Esophagus (tissue), 2 donors: ENCODE results near the gene BAG2. TPM values are rescaled to one million over a fixed set of nuclear protein-coding genes. Genes with fewer than 3 reads are reported as not detected.

Experiments used
- H3K27ac ChIP-seq, 2 donors: one replicate each; pipeline ENCODE4 v1.5.1; 2013; ENCODE audit warnings: low read depth in 2 of 2, mild to moderate bottlenecking in 2 of 2, inconsistent platforms in 1 of 2, low read length in 1 of 2, moderate library complexity in 1 of 2
- H3K27me3 ChIP-seq, 2 donors: one replicate each; pipeline ENCODE4 v1.6.1; 2013; ENCODE audit warnings: low read length in 2 of 2, control low read depth in 1 of 2, mild to moderate bottlenecking in 1 of 2; ENCODE audit not compliant: insufficient read depth in 2 of 2, control insufficient read depth in 1 of 2
- H3K36me3 ChIP-seq, 2 donors: one replicate each; pipeline ENCODE4 v1.6.1; 2013; ENCODE audit warnings: low read length in 1 of 2; ENCODE audit not compliant: control insufficient read depth in 2 of 2, insufficient read depth in 2 of 2
- H3K4me1 ChIP-seq, 2 donors: one replicate each; pipeline ENCODE4 v1.6.1; 2013; ENCODE audit warnings: low read length in 1 of 2; ENCODE audit not compliant: control insufficient read depth in 2 of 2, insufficient read depth in 2 of 2
- H3K4me3 ChIP-seq, 2 donors: one replicate each; pipeline ENCODE4 v1.5.1; 2013; ENCODE audit warnings: low read length in 2 of 2, mild to moderate bottlenecking in 2 of 2, low read depth in 1 of 2, moderate library complexity in 1 of 2
- H3K9me3 ChIP-seq, 2 donors: one replicate each; pipeline ENCODE4 v1.6.1; 2013; ENCODE audit warnings: mild to moderate bottlenecking in 2 of 2, low read depth in 1 of 2, low read length in 1 of 2, moderate library complexity in 1 of 2; ENCODE audit not compliant: control insufficient read depth in 2 of 2, insufficient read depth in 1 of 2
- WGBS, 2 donors: extraction: QIAGEN DNeasy Blood & Tissue Kit; methylation state at CpG; one replicate each; pipeline ENCODE4 v1.1.7; 2013; 5-methylcytosine and 5-hydroxymethylcytosine counted together
- polyA plus RNA-seq, 2 donors: library from polyadenylated mRNA; stranded (reverse); fragments of 200-250 nt; gene quantifications; one replicate each; pipeline ENCODE4 v1.2.3, GENCODE V29; 2013
- donor health status: healthy with polysubstance abuse.
- donor health status: Bipolar disorder and iron deficiency.

The BAG2 gene
- polyA plus RNA-seq, 2 donors, result 0.77 to 2.3 TPM

- WGBS, 2 donors, result 70 to 81% methylated on average over 1 of the region's 1 CpG
- Histone ChIP-seq H3K27ac (no peak overlapping the region), H3K36me3 (no peaks in the 10 kb centered on the region), H3K9me3 (no peaks in the 10 kb centered on the region), H3K4me3 (no peak overlapping the region), H3K27me3 (no peaks in the 10 kb centered on the region), H3K4me1 (no peaks in the 10 kb centered on the region)
Observed at GRCh38 chr6:57142178-57142525, 30.0 kb upstream of the BAG2 start.

- H3K27me3 ChIP-seq, result no peaks in the 10 kb centered on the region
- no peaks in the 10 kb centered on the region for H3K4me1 ChIP-seq
- H3K9me3 ChIP-seq, result no peaks in the 10 kb centered on the region
- H3K27ac ChIP-seq, result no peak overlapping the region
- 96 to 97% methylated on average over 1 of the region's 1 CpG for WGBS, 2 donors
- peaks cover 0 to 5% of the 10 kb centered on the region in 2 donors for H3K36me3 ChIP-seq
- H3K4me3 ChIP-seq, result no peak overlapping the region
Observed at GRCh38 chr6:57143690-57144089, 28.4 kb upstream of the BAG2 start.

GRCh38 chr6:57147401-57147800 lies 24.7 kb upstream of the BAG2 start:
- H3K27ac ChIP-seq, result no peak overlapping the region
- peaks cover 0 to 5% of the 10 kb centered on the region in 2 donors for H3K36me3 ChIP-seq

GRCh38 chr6:57147955-57148858 lies 23.9 kb upstream of the BAG2 start:
- WGBS, 2 donors, result 84 to 86% methylated on average over 7 of the region's 7 CpGs

More at GRCh38 chr6:57147401-57147800, 24.7 kb upstream of the BAG2 start:
- H3K9me3 ChIP-seq, result no peaks in the 10 kb centered on the region
- 91 to 97% methylated on average over 5 of the region's 5 CpGs for WGBS, 2 donors
- H3K4me1 ChIP-seq, result no peaks in the 10 kb centered on the region
- no peak overlapping the region for H3K4me3 ChIP-seq
- H3K27me3 ChIP-seq, result no peaks in the 10 kb centered on the region

GRCh38 chr6:57158658-57159057 lies 13.5 kb upstream of the BAG2 start:
- Histone ChIP-seq H3K27ac (no peak overlapping the region), H3K4me3 (no peak overlapping the region), H3K36me3 (peaks cover 0 to 3% of the 10 kb centered on the region in 2 donors), H3K9me3 (no peaks in the 10 kb centered on the region), H3K4me1 (no peaks in the 10 kb centered on the region), H3K27me3 (no peaks in the 10 kb centered on the region)

More at GRCh38 chr6:57147955-57148858, 23.9 kb upstream of the BAG2 start:
- no peaks in the 10 kb centered on the region for H3K9me3 ChIP-seq
- no peak overlapping the region for H3K27ac ChIP-seq
- H3K4me3 ChIP-seq, result no peak overlapping the region
- no peaks in the 10 kb centered on the region for H3K4me1 ChIP-seq
- peaks cover 0 to 5% of the 10 kb centered on the region in 2 donors for H3K36me3 ChIP-seq
- no peaks in the 10 kb centered on the region for H3K27me3 ChIP-seq

GRCh38 chr6:57159127-57159526 lies 13.0 kb upstream of the BAG2 start:
- Histone ChIP-seq H3K27me3 (no peaks in the 10 kb centered on the region), H3K36me3 (no peaks in the 10 kb centered on the region)
- 55 to 67% methylated on average over 2 of the region's 2 CpGs for WGBS, 2 donors

GRCh38 chr6:57162028-57162427 lies 10.1 kb upstream of the BAG2 start:
- no peak overlapping the region for H3K27ac ChIP-seq
- H3K27me3 ChIP-seq, result no peaks in the 10 kb centered on the region
- H3K9me3 ChIP-seq, result no peaks in the 10 kb centered on the region
- 87 to 94% methylated on average over 2 of the region's 2 CpGs for WGBS, 2 donors
- no peaks in the 10 kb centered on the region for H3K36me3 ChIP-seq
- H3K4me3 ChIP-seq, result no peak overlapping the region
- H3K4me1 ChIP-seq, result no peaks in the 10 kb centered on the region

More at GRCh38 chr6:57159127-57159526, 13.0 kb upstream of the BAG2 start:
- no peaks in the 10 kb centered on the region for H3K4me1 ChIP-seq
- H3K27ac ChIP-seq, result no peak overlapping the region
- H3K9me3 ChIP-seq, result no peaks in the 10 kb centered on the region
- no peak overlapping the region for H3K4me3 ChIP-seq

- H3K9me3 ChIP-seq, result no peaks in the 10 kb centered on the region
- WGBS, 2 donors, result 83 to 85% methylated on average over 3 of the region's 3 CpGs
- H3K27ac ChIP-seq, result no peak overlapping the region
- H3K27me3 ChIP-seq, result no peaks in the 10 kb centered on the region
- no peaks in the 10 kb centered on the region for H3K4me1 ChIP-seq
- no peaks in the 10 kb centered on the region for H3K36me3 ChIP-seq
- H3K4me3 ChIP-seq, result no peak overlapping the region
Observed at GRCh38 chr6:57162516-57162915, 9.6 kb upstream of the BAG2 start.

GRCh38 chr6:57163956-57164355 lies 8.2 kb upstream of the BAG2 start:
- no peaks in the 10 kb centered on the region for H3K4me1 ChIP-seq
- WGBS, 2 donors, result 97% methylated on average over 2 of the region's 2 CpGs
- no peaks in the 10 kb centered on the region for H3K27me3 ChIP-seq
- H3K4me3 ChIP-seq, result no peak overlapping the region
- H3K9me3 ChIP-seq, result no peaks in the 10 kb centered on the region
- H3K36me3 ChIP-seq, result no peaks in the 10 kb centered on the region
- no peak overlapping the region for H3K27ac ChIP-seq

GRCh38 chr6:57165080-57165479 lies 7.0 kb upstream of the BAG2 start:
- H3K4me3 ChIP-seq, result no peak overlapping the region
- H3K4me1 ChIP-seq, result no peaks in the 10 kb centered on the region
- WGBS, 2 donors, result 94 to 100% methylated on average over 1 of the region's 1 CpG
- no peaks in the 10 kb centered on the region for H3K27me3 ChIP-seq
- no peaks in the 10 kb centered on the region for H3K36me3 ChIP-seq
- H3K27ac ChIP-seq, result no peak overlapping the region
- no peaks in the 10 kb centered on the region for H3K9me3 ChIP-seq
